Stimulated activated CD4-positive, alpha-beta T cell treated with anti-CD3 and anti-CD28 coated beads, Interleukin-2, amount 100 ng/mL, for 4 hours (primary cell): ENCODE results near the gene FAM13B.

Source experiments
- DNase-seq: peaks from one replicate; pipeline ENCODE4 v3.0.0-alpha.2; 2020; ENCODE audit warnings: low read depth

Gene FAM13B

GRCh38 chr5:137894586-137894985, 138.3 kb downstream of the FAM13B start:
- DNase-seq: no peak

GRCh38 chr5:137891849-137892248, 141.0 kb downstream of the FAM13B start:
- no peak for DNase-seq

GRCh38 chr5:137890845-137891244, 142.0 kb downstream of the FAM13B start:
- DNase-seq: no peak

- peak; percentile 73 for DNase-seq
Measured at GRCh38 chr5:137888863-137889759, 143.8 kb downstream of the FAM13B start, which contains the start of gene PKD2L2. Gene PKD2L2 (plus strand): TSS chr5:137889457. CDS start chr5:137889492, 35 bp downstream.

- DNase-seq: no peak
Measured at GRCh38 chr5:137888466-137888862, 144.4 kb downstream of the FAM13B start.
